Panc1 (cell line): Measurements from ENCODE around the gene FFAR1.

Experiments used
- POLR2AphosphoS5 ChIP-seq: IDR thresholded peaks from 2 replicates; pipeline ENCODE4 v1.6.1; 2012; ENCODE audit warnings: mild to moderate bottlenecking, low read depth, low read length, moderate library complexity
- SIN3A ChIP-seq: IDR thresholded peaks from 2 replicates; pipeline ENCODE4 v1.6.1; 2012; ENCODE audit warnings: low read depth, mild to moderate bottlenecking, low read length, moderate library complexity, borderline replicate concordance; ENCODE audit not compliant: insufficient read depth
- TCF7L2 ChIP-seq: IDR thresholded peaks from 2 replicates; pipeline ENCODE4 v1.6.1; 2011; ENCODE audit warnings: mild to moderate bottlenecking, low read depth, low read length, inconsistent platforms
- TF ChIP-seq, protein P1 (sequence below): fragments of 450-650 bp; IDR thresholded peaks from 2 replicates; pipeline ENCODE4 v1.5.1; 2017; ENCODE audit warnings: mild to moderate bottlenecking
- TF ChIP-seq, protein P2 (sequence below), 2 experiments: IDR thresholded peaks; 2 replicates each; pipeline ENCODE4 v1.6.1; 2011 to 2012; ENCODE audit warnings: low read depth in 2 of 2, control low read depth in 1 of 2, low read length in 1 of 2, mild to moderate bottlenecking in 1 of 2, moderate library complexity in 1 of 2; ENCODE audit not compliant: insufficient read depth in 1 of 2

GRCh38 chr19:35355791-35356460, 8.2 kb downstream of the FFAR1 start:
- TF ChIP-seq, protein P1, sequence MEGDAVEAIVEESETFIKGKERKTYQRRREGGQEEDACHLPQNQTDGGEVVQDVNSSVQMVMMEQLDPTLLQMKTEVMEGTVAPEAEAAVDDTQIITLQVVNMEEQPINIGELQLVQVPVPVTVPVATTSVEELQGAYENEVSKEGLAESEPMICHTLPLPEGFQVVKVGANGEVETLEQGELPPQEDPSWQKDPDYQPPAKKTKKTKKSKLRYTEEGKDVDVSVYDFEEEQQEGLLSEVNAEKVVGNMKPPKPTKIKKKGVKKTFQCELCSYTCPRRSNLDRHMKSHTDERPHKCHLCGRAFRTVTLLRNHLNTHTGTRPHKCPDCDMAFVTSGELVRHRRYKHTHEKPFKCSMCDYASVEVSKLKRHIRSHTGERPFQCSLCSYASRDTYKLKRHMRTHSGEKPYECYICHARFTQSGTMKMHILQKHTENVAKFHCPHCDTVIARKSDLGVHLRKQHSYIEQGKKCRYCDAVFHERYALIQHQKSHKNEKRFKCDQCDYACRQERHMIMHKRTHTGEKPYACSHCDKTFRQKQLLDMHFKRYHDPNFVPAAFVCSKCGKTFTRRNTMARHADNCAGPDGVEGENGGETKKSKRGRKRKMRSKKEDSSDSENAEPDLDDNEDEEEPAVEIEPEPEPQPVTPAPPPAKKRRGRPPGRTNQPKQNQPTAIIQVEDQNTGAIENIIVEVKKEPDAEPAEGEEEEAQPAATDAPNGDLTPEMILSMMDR = no peak
- TF ChIP-seq POLR2AphosphoS5 (no peak), SIN3A (no peak), TCF7L2 (no peak)
- TF ChIP-seq, protein P2, sequence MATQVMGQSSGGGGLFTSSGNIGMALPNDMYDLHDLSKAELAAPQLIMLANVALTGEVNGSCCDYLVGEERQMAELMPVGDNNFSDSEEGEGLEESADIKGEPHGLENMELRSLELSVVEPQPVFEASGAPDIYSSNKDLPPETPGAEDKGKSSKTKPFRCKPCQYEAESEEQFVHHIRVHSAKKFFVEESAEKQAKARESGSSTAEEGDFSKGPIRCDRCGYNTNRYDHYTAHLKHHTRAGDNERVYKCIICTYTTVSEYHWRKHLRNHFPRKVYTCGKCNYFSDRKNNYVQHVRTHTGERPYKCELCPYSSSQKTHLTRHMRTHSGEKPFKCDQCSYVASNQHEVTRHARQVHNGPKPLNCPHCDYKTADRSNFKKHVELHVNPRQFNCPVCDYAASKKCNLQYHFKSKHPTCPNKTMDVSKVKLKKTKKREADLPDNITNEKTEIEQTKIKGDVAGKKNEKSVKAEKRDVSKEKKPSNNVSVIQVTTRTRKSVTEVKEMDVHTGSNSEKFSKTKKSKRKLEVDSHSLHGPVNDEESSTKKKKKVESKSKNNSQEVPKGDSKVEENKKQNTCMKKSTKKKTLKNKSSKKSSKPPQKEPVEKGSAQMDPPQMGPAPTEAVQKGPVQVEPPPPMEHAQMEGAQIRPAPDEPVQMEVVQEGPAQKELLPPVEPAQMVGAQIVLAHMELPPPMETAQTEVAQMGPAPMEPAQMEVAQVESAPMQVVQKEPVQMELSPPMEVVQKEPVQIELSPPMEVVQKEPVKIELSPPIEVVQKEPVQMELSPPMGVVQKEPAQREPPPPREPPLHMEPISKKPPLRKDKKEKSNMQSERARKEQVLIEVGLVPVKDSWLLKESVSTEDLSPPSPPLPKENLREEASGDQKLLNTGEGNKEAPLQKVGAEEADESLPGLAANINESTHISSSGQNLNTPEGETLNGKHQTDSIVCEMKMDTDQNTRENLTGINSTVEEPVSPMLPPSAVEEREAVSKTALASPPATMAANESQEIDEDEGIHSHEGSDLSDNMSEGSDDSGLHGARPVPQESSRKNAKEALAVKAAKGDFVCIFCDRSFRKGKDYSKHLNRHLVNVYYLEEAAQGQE (IDR thresholded peaks at IDR 0.05; ENCODE audit: insufficient read depth in 1 of 2, low read depth in 2 of 2, low read length in 1 of 2) = no peak
